ENCODE data around the gene DIRAS2. TPM values are rescaled to one million over a fixed set of nuclear protein-coding genes. Genes with fewer than 3 reads are reported as not detected.

Gene DIRAS2
- total and polyA plus RNA-seq, 2 of the 13 experiments (the other 11 are each of a cell fraction or from before 2014, with no cell fraction given): not detected

GRCh38 chr9:90607701-90608516 is 34.7 kb downstream of the DIRAS2 start:
- no peaks in the 10 kb centered on the region for H3K4me1 ChIP-seq (ENCODE audit: insufficient read depth, low read length)
- peaks cover 0 to 6% of the 10 kb centered on the region in 2 experiments; a peak in 1 of 5 replicates for H3K27me3 ChIP-seq (ENCODE audit: control insufficient read depth in 1 of 2, insufficient read depth in 2 of 2, low read length in 2 of 2)
- H3K36me3 ChIP-seq (replicated peaks in 1 of 2; ENCODE audit: control insufficient read depth in 1 of 2, insufficient read depth in 2 of 2, low read length in 2 of 2): no peaks in the 10 kb centered on the region
- H3K79me2 ChIP-seq (ENCODE audit: insufficient read depth, low read length): no peaks in the 10 kb centered on the region
- no peak overlapping the region for H2AFZ ChIP-seq (ENCODE audit: low read length)
- ChIA-PET CTCF (ENCODE audit: low intra/inter-chr PET ratio, low total read pairs) (no interaction called here), POLR2A (no interaction called here)
- no peaks in the 10 kb centered on the region for H4K20me1 ChIP-seq (ENCODE audit: insufficient read depth, low read length)
- 9% methylated on average over 10 of the region's 10 CpGs for WGBS (ENCODE audit: low lambda C conversion rate)
- intact Hi-C loops (cut with micrococcal nuclease; ENCODE audit: unreplicated experiment): no loop called here
- no peaks in the 10 kb centered on the region for H3K9me3 ChIP-seq (ENCODE audit: low read length)
- TF ChIP-seq MAFK (conservative IDR thresholded peaks at IDR 0.05 in 1 of 2, IDR thresholded peaks at IDR 0.05 in 1 of 2; ENCODE audit: low read length in 2 of 2) (peak in 1 of 2 experiments; percentile 67; a peak in 1 of 4 replicates), HCFC1 (IDR thresholded peaks at IDR 0.05; ENCODE audit: low read depth, low read length) (no peak), MAFF (IDR thresholded peaks at IDR 0.05; ENCODE audit: low read depth, low read length) (peak; percentile 52; the same call in 1 of the 2 replicates)
- H3K9ac ChIP-seq (ENCODE audit: insufficient read depth, low read depth, low read length): no peak overlapping the region
- ATAC-seq (no peak), DNase-seq (ENCODE audit: low spot score) (no peak), FAIRE-seq (no peak)
- no peak overlapping the region for H3K4me2 ChIP-seq (ENCODE audit: low read depth, low read length)
- H3K27ac ChIP-seq (ENCODE audit: extremely low read length, insufficient read depth, low read length): no peak overlapping the region
- H3K4me3 ChIP-seq (replicated peaks in 1 of 3; ENCODE audit: insufficient read depth in 1 of 3, low read depth in 2 of 3, low read length in 3 of 3): no peak overlapping the region
- BruUV-seq (replicated peaks): no TSS peak
- in situ Hi-C loops (cut with HindIII; ENCODE audit: extremely low pct_ligation_motif_present, low pct_unique_long_range_greater_than_20kb): no loop called here

- POLR2A ChIA-PET: no interaction called here
- in situ Hi-C loops (cut with HindIII; ENCODE audit: extremely low pct_ligation_motif_present, low pct_unique_long_range_greater_than_20kb): no loop called here
- H3K79me2 ChIP-seq (ENCODE audit: insufficient read depth, low read length): no peaks in the 10 kb centered on the region
- H3K27ac ChIP-seq (ENCODE audit: extremely low read length, insufficient read depth, low read length): no peak overlapping the region
- ATAC-seq (no peak), DNase-seq (ENCODE audit: low spot score) (no peak), FAIRE-seq (no peak)
- H3K36me3 ChIP-seq (replicated peaks in 1 of 2; ENCODE audit: control insufficient read depth in 1 of 2, insufficient read depth in 2 of 2, low read length in 2 of 2): no peaks in the 10 kb centered on the region
- H3K4me1 ChIP-seq (ENCODE audit: insufficient read depth, low read length): no peaks in the 10 kb centered on the region
- no peak overlapping the region for H2AFZ ChIP-seq (ENCODE audit: low read length)
- no peak overlapping the region for H3K9ac ChIP-seq (ENCODE audit: insufficient read depth, low read depth, low read length)
- no peak overlapping the region for H3K4me3 ChIP-seq (replicated peaks in 1 of 3; ENCODE audit: insufficient read depth in 1 of 3, low read depth in 2 of 3, low read length in 3 of 3)
- H4K20me1 ChIP-seq (ENCODE audit: insufficient read depth, low read length): no peaks in the 10 kb centered on the region
- H3K27me3 ChIP-seq (ENCODE audit: control insufficient read depth in 1 of 2, insufficient read depth in 2 of 2, low read length in 2 of 2): no peaks in the 10 kb centered on the region; a peak in 1 of 5 replicates
- no peak overlapping the region for H3K4me2 ChIP-seq (ENCODE audit: low read depth, low read length)
- intact Hi-C loops (cut with micrococcal nuclease; ENCODE audit: unreplicated experiment): no loop called here
- no TSS peak for BruUV-seq (replicated peaks)
- WGBS (ENCODE audit: low lambda C conversion rate): 0% methylated on average over 1 of the region's 1 CpG
- H3K9me3 ChIP-seq (ENCODE audit: low read length): no peaks in the 10 kb centered on the region
- CTCF ChIA-PET (ENCODE audit: low intra/inter-chr PET ratio, low total read pairs): no interaction called here
- TF ChIP-seq ZNF564 (CRISPR knock-in tag; IDR thresholded peaks at IDR 0.05) (no peak), ZNF280D (CRISPR knock-in tag; IDR thresholded peaks at IDR 0.05) (no peak), ZNF629 (CRISPR knock-in tag; conservative IDR thresholded peaks at IDR 0.05) (no peak), ZNF550 (CRISPR knock-in tag; IDR thresholded peaks at IDR 0.05; ENCODE audit: borderline replicate concordance) (no peak), PHF21A (CRISPR knock-in tag; IDR thresholded peaks at IDR 0.05) (no peak), ZHX1 (CRISPR knock-in tag; IDR thresholded peaks at IDR 0.05; ENCODE audit: low read depth) (no peak), MNT (IDR thresholded peaks at IDR 0.05) (no peak)
Measured at GRCh38 chr9:90600029-90600428, 42.6 kb downstream of the DIRAS2 start.
